Measurements from ENCODE around the gene SGTB. TPM values are rescaled to one million over a fixed set of nuclear protein-coding genes. Genes with fewer than 3 reads are reported as not detected.

Gene SGTB
- total and polyA plus RNA-seq, 2 of the 8 experiments (the other 6 are each of a cell fraction or from before 2014, with no cell fraction given): 2.2 to 18.7 TPM

- H3K23me2 ChIP-seq (ENCODE audit: low read depth, low read length): no peaks in the 10 kb centered on the region
- no peaks in the 10 kb centered on the region for H3K27me3 ChIP-seq (replicated peaks in 1 of 4; ENCODE audit: control insufficient read depth in 3 of 4, extremely low read depth in 1 of 4, insufficient read depth in 3 of 4, low read length in 3 of 4)
- peaks cover 0 to 4% (median 0%) of the 10 kb centered on the region in 4 experiments; a peak in 2 of 7 replicates for H3K4me1 ChIP-seq (replicated peaks in 1 of 4; ENCODE audit: control insufficient read depth in 3 of 4, insufficient read depth in 4 of 4, low read length in 3 of 4)
- H2AFZ ChIP-seq (ENCODE audit: low read length): no peak overlapping the region
- H3K18ac ChIP-seq (ENCODE audit: extremely low read depth, low read length): no peak overlapping the region
- H3K4me3 ChIP-seq (ENCODE audit: extremely low read depth in 1 of 4, insufficient read depth in 2 of 4, low read depth in 3 of 4, low read length in 4 of 4): no peak overlapping the region
- H2BK5ac ChIP-seq (ENCODE audit: low read depth, low read length): no peak overlapping the region
- H2BK20ac ChIP-seq (ENCODE audit: low read length): no peak overlapping the region
- no peaks in the 10 kb centered on the region for H3K79me2 ChIP-seq (ENCODE audit: control insufficient read depth in 1 of 2, insufficient read depth in 2 of 2, low read length in 2 of 2)
- no peaks in the 10 kb centered on the region for H3K9me3 ChIP-seq (ENCODE audit: insufficient read depth in 2 of 2, low read depth in 1 of 2, low read length in 1 of 2)
- no peak overlapping the region for H4K8ac ChIP-seq (ENCODE audit: extremely low read depth, insufficient read depth, low read length)
- DNase-seq (ENCODE audit: low read depth in 1 of 2, low spot score in 2 of 2) (no peak), FAIRE-seq (no peak)
- 77% methylated on average over 5 of the region's 5 CpGs; no CpG with 5 or more reads in 1 of the 2 experiments for WGBS, 2 experiments (ENCODE audit: extremely low coverage in 1 of 2, insufficient coverage in 1 of 2, insufficient read length in 1 of 2, insufficient replicate concordance in 2 of 2, low coverage in 1 of 2, low lambda C conversion rate in 2 of 2, missing lambda C conversion rate in 1 of 2)
- CTCF ChIA-PET (ENCODE audit: partially characterized antibody): interaction anchor here (0.7 to 1.6 kb wide), 3 partner anchors 13 to 90 kb away, joined by 3 to 9 read pairs (median 3); no protein-coding TSS in a partner anchor
- H3K56ac ChIP-seq (replicated peaks; ENCODE audit: insufficient read length, low read depth, low read length): no peak overlapping the region
- no peak overlapping the region for H2BK12ac ChIP-seq (ENCODE audit: low read depth, low read length)
- H3K36me3 ChIP-seq (ENCODE audit: control insufficient read depth in 2 of 4, insufficient read depth in 4 of 4, low read length in 3 of 4): peaks cover 0 to 3% (median 0%) of the 10 kb centered on the region in 4 experiments; a peak in 2 of 8 replicates
- no peaks in the 10 kb centered on the region for H3K79me1 ChIP-seq (ENCODE audit: low read depth, low read length)
- no peak overlapping the region for H4K91ac ChIP-seq (replicated peaks; ENCODE audit: insufficient read length, low read length)
- no peak overlapping the region for H2AK5ac ChIP-seq (ENCODE audit: low read depth, low read length)
- H2BK120ac ChIP-seq (replicated peaks; ENCODE audit: low read depth, low read length): no peak overlapping the region
- no peak overlapping the region for H3K4ac ChIP-seq (replicated peaks; ENCODE audit: insufficient read length, low read depth, low read length)
- POLR2A ChIA-PET (ENCODE audit: partially characterized antibody): interaction anchor here (0.6 to 1.5 kb wide), 4 partner anchors 25 to 1652 kb away, joined by 3 to 5 read pairs (median 4); partner anchors contain the start of gene TRIM23
- no peak overlapping the region for H3K4me2 ChIP-seq (ENCODE audit: insufficient read depth in 1 of 2, low read depth in 2 of 2, low read length in 2 of 2)
- H4K20me1 ChIP-seq (replicated peaks in 1 of 2; ENCODE audit: control insufficient read depth in 1 of 2, insufficient read depth in 2 of 2, low read length in 2 of 2): no peaks in the 10 kb centered on the region
- no peak overlapping the region for H4K5ac ChIP-seq (ENCODE audit: insufficient read length, low read depth, low read length)
- H3K9ac ChIP-seq (replicated peaks in 1 of 4; ENCODE audit: extremely low read depth in 1 of 4, low read depth in 3 of 4, low read length in 3 of 4): no peak overlapping the region
- no peak overlapping the region for H2BK15ac ChIP-seq (ENCODE audit: low read length)
- no peak overlapping the region for H3K23ac ChIP-seq (ENCODE audit: insufficient read length)
- H3K14ac ChIP-seq (ENCODE audit: insufficient read length): no peak overlapping the region
- H3K27ac ChIP-seq (ENCODE audit: low read depth, low read length): no peak overlapping the region
- TF ChIP-seq PHF8 (conservative IDR thresholded peaks at IDR 0.05; ENCODE audit: low read depth, low read length) (no peak), ATF2 (IDR thresholded peaks at IDR 0.05; ENCODE audit: low read length) (no peak), HDAC2 (IDR thresholded peaks at IDR 0.05; ENCODE audit: borderline replicate concordance in 1 of 2, low read depth in 2 of 2, low read length in 2 of 2) (no peak), KDM4A (IDR thresholded peaks at IDR 0.05; ENCODE audit: low read depth, low read length, severe bottlenecking) (no peak), TAF7 (optimal IDR thresholded peaks at IDR 0.05; ENCODE audit: borderline replicate concordance, low read depth, low read length) (no peak), TCF12 (IDR thresholded peaks at IDR 0.05; ENCODE audit: low read depth, low read length) (no peak), POU5F1 (IDR thresholded peaks at IDR 0.05; ENCODE audit: low read depth, low read length) (no peak), SP1 (IDR thresholded peaks at IDR 0.05; ENCODE audit: low read depth, low read length) (no peak), FOSL1 (IDR thresholded peaks at IDR 0.05; ENCODE audit: insufficient read depth, low read depth, low read length) (no peak), CTBP2 (IDR thresholded peaks at IDR 0.05; ENCODE audit: borderline replicate concordance, insufficient read depth, insufficient read length, low read length) (no peak), NRF1 (IDR thresholded peaks at IDR 0.05; ENCODE audit: low read depth, low read length) (no peak), KDM5A (IDR thresholded peaks at IDR 0.05; ENCODE audit: low read length) (no peak)
Observed at GRCh38 chr5:65651144-65651543, 70.8 kb downstream of the SGTB start.
